Pancreas (tissue), 10 donors: ENCODE data around the gene DGKD. TPM values are rescaled to one million over a fixed set of nuclear protein-coding genes. Genes with fewer than 3 reads are reported as not detected.

Source experiments
- ATAC-seq, 4 donors: fragments of 200-7000 bp; cut with Tn5 transposase; one replicate each; pipeline versions ENCODE4 v1.8.0 to v1.9.1; 2020; ENCODE audit warnings: mild to moderate bottlenecking in 4 of 4, moderate library complexity in 4 of 4
- DNase-seq, 6 donors: peaks; one replicate each; pipeline ENCODE4 v3.0.0-alpha.2; 2020
- FAIRE-seq: peaks from 2 replicates; lab custom pipeline; 2012; peaks lifted over from hg19 to GRCh38; lab: Jason Lieb, UNC
- H3K27ac ChIP-seq, 4 donors: fragments of 200-600 bp; sonication (generic); 1 replicate in 3 of 4; 2 replicates in 1 of 4; pipeline versions ENCODE4 v1.5.0 to v1.8.0; 2020
- H3K27me3 ChIP-seq, 4 donors: fragments of 200-600 bp; one replicate each; pipeline ENCODE4 v1.8.0; 2021
- H3K36me3 ChIP-seq, 3 donors: fragments of 200-600 bp; sonication (generic) in 1 of 3; one replicate each; pipeline versions ENCODE4 v1.5.0 to v1.8.0; 2020 to 2021
- H3K4me1 ChIP-seq, 3 donors: fragments of 200-600 bp; one replicate each; pipeline ENCODE4 v1.8.0; 2021
- H3K4me3 ChIP-seq, 4 donors: fragments of 200-600 bp; sonication (generic) in 2 of 4; one replicate each; pipeline versions ENCODE4 v1.5.0 to v1.8.0; 2020 to 2021
- H3K9me3 ChIP-seq, 4 donors: fragments of 200-600 bp; one replicate each; pipeline ENCODE4 v1.8.0; 2021
- WGBS, 2 donors: extraction: QIAGEN DNeasy Blood & Tissue Kit; methylation state at CpG; one replicate each; pipeline ENCODE4 v1.1.7; 2013; 5-methylcytosine and 5-hydroxymethylcytosine counted together
- intact Hi-C, 3 donors: fragments of 100-400 bp; cut with DNase I; formaldehyde crosslinking; loops; one replicate each; pipeline versions ENCODE4 v1.11.1 to v1.14.2; 2022
- polyA plus RNA-seq, 2 donors: library from polyadenylated mRNA; stranded (reverse); fragments of 200-250 nt; gene quantifications; one replicate each; pipeline ENCODE4 v1.2.3, GENCODE V29; 2013
- total RNA-seq, 6 donors: library from RNA; stranded (reverse); fragmentation: NEBNext Ultra II Directional in 4 of 6; extraction: Animal tissue kit (Norgen Biotek cat#: 25700) in 4 of 6; gene quantifications; one replicate each; pipeline versions ENCODE4 v1.2.1 to v1.2.4, GENCODE V29; 2021 to 2023
- TF ChIP-seq, protein P1 (sequence below), 4 donors: fragments of 200-600 bp; sonication (generic) in 3 of 4; IDR thresholded peaks; one replicate each; pipeline versions ENCODE4 v1.5.0 to v1.8.0; 2021; ENCODE audit warnings: antibody characterized with exemption in 4 of 4
- donor health status: healthy with polysubstance abuse.
- donor health status: DM: no; HTN: no; CAD: no; lungs with moderate emphysema.
- donor health status: DM: no; HTN: no; CAD: no.
- donor health status: control.
- donor health status: control.
- donor health status: Bipolar disorder and iron deficiency.
- donor health status: DM: yes; HTN: yes; CAD: no.
- donor health status: DM: no; HTN: no; CAD: no.
- donor health status: DM: no; HTN: no; CAD: no.
- donor health status: DM: yes; HTN: yes; CAD: no.

The DGKD gene
- total and polyA plus RNA-seq, 8 donors = 6.7 to 16.3 (median 8.9) TPM

DNA sequence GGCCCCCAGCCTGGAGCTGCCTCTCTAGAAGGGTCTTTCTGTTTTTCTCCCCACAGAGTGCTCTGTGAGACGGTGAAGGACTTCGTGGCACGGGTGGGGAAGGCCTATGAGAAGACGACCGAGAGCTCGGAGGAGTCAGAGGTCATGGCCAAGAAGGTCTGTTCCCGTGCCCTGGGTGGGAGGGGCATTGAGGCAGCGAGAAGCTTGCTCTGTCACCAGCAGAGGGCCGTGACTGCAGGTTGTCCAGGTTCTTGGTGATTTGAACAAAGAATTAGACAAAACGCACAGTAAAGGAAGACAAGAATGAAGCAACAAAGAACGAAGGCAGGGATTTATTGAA is 93.9 kb downstream of the DGKD start:
- FAIRE-seq (no peak), ATAC-seq (no peak), DNase-seq (peak in 1 of 6 donors; percentile 39)
- intact Hi-C loops = no loop called here
- no peak overlapping the region for H3K27ac ChIP-seq
- H3K27me3 ChIP-seq = no peaks in the 10 kb centered on the region
- TF ChIP-seq, protein P1, sequence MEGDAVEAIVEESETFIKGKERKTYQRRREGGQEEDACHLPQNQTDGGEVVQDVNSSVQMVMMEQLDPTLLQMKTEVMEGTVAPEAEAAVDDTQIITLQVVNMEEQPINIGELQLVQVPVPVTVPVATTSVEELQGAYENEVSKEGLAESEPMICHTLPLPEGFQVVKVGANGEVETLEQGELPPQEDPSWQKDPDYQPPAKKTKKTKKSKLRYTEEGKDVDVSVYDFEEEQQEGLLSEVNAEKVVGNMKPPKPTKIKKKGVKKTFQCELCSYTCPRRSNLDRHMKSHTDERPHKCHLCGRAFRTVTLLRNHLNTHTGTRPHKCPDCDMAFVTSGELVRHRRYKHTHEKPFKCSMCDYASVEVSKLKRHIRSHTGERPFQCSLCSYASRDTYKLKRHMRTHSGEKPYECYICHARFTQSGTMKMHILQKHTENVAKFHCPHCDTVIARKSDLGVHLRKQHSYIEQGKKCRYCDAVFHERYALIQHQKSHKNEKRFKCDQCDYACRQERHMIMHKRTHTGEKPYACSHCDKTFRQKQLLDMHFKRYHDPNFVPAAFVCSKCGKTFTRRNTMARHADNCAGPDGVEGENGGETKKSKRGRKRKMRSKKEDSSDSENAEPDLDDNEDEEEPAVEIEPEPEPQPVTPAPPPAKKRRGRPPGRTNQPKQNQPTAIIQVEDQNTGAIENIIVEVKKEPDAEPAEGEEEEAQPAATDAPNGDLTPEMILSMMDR (IDR thresholded peaks at IDR 0.05) = no peak
- H3K9me3 ChIP-seq = no peaks in the 10 kb centered on the region
- 85 to 91% methylated on average over 11 of the region's 11 CpGs for WGBS, 2 donors
- peaks cover 0 to 14% (median 0%) of the 10 kb centered on the region in 3 donors for H3K36me3 ChIP-seq
- no peaks in the 10 kb centered on the region for H3K4me1 ChIP-seq
- H3K4me3 ChIP-seq = no peak overlapping the region

DNA sequence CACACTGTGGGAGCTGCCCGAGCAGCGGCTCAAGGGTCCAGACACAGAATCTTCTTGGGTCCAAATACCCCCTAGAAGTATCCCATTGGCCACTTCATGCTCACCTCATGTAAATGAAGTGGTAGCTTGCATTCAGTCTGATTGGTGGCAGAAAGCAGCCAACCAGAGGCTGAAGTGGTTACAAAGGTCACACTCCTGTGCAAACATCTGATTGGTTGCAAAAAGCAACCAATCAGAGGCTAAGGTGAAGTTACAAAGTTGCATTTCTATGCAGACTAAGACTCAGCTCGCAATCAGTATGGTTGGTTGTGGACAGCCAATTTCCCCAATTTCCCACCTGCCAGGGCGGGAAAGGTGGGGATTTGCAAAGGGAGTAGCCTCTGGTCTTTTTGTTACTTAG is 94.3 kb downstream of the DGKD start:
- DNase-seq (no peak), ATAC-seq (no peak), FAIRE-seq (no peak)
- TF ChIP-seq, protein P1 (IDR thresholded peaks at IDR 0.05) = no peak
- H3K4me3 ChIP-seq = no peak overlapping the region
- peaks cover 0 to 14% (median 0%) of the 10 kb centered on the region in 3 donors for H3K36me3 ChIP-seq
- no peaks in the 10 kb centered on the region for H3K27me3 ChIP-seq
- no peak overlapping the region for H3K27ac ChIP-seq
- intact Hi-C loops = no loop called here
- no peaks in the 10 kb centered on the region for H3K9me3 ChIP-seq
- WGBS, 2 donors = 89 to 90% methylated on average over 4 of the region's 4 CpGs
- no peaks in the 10 kb centered on the region for H3K4me1 ChIP-seq

DNA sequence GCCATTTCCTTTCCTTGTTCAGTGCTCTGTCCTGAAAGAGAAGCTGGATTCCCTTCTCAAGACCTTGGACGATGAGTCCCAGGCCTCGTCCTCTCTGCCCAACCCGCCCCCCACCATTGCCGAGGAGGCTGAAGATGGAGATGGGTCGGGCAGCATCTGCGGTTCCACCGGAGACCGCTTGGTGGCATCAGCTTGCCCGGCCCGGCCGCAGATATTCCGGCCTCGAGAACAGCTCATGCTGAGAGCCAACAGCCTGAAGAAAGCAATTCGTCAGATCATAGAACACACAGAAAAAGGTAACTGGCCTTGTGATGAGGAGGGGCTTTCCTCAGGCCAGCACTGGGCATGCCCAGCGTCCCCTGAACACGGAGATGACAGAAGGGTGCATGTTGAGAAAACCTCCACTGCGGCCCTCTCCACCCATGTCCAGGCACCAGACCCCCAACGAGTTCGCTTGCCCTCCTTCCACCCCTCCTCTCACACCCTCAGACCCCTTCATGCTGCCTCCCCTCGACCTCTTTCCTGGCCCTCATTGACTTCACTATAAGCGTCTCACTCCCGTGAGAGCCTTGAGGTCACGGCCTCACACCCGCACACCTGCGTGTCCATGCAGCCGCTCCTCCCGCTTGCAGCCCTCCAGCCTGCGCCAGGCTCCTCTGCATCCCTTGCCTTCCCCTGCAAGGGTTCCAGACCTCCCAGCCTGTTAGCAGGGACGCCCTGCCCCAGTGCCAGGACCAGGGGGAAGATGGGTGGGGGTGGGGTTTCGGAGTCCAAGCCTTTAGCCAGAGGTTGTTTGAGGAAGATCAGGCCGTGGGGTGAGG is 95.0 kb downstream of the DGKD start:
- FAIRE-seq (no peak), ATAC-seq (peak in 3 of 4 donors; percentile 53 to 78 (median 64)), DNase-seq (peak in 3 of 6 donors; percentile 33 to 66 (median 65))
- Histone ChIP-seq H3K27ac (no peak overlapping the region), H3K4me3 (no peak overlapping the region), H3K27me3 (no peaks in the 10 kb centered on the region), H3K4me1 (no peaks in the 10 kb centered on the region), H3K9me3 (no peaks in the 10 kb centered on the region), H3K36me3 (peaks cover 0 to 21% (median 0%) of the 10 kb centered on the region in 3 donors)
- TF ChIP-seq, protein P1 (IDR thresholded peaks at IDR 0.05) = peak in 3 of 4 donors; percentile 13 to 26 (median 21)
- WGBS, 2 donors = 68 to 76% methylated on average over 29 to 31 of the region's 31 CpGs
- intact Hi-C loops = no loop called here

DNA sequence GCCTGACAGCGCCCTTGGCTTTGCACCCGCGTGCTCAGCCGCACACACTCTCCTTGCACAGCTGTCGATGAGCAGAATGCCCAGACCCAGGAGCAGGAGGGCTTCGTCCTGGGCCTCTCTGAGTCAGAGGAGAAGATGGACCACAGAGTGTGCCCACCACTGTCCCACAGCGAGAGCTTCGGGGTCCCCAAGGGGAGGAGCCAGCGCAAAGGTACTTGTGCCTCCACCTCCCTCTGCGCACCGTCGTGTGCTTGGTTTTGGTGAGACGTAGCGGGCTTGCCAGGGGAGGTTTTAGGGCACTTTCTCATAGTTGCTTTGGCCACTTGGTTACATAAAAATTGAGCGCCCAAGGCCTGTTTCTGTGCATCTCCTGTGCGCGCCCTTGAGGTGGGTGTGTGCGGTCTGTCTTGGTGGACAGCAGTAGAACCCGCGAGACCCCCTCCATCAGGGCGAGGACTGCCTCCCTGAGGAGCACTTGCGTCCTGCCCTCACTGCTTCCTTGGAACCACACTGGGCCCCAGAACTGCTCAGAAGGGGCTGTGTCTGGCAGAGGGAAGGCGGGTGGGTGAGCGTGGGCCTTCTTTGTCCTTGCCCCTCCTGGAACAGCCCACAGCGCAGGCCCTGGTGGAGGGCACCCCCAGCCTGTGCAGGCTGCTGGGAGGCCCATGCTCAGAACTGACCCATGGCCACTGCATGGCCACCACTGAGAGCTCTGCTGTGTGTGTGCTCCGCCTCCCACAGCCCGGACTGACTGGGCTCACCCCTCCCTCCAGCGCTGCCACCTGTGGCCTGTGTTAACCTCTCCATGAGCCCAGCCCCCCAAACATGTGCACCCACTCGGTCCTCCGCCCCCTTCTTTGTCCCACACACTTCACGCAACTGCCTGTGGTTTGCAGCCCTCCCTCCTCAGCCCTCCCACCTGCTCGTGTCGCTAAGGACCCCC is 95.9 kb downstream of the DGKD start:
- Histone ChIP-seq H3K4me3 (no peak overlapping the region), H3K4me1 (no peaks in the 10 kb centered on the region), H3K9me3 (no peaks in the 10 kb centered on the region), H3K36me3 (peaks cover 0 to 21% (median 3%) of the 10 kb centered on the region in 3 donors), H3K27me3 (no peaks in the 10 kb centered on the region), H3K27ac (no peak overlapping the region)
- no peak for FAIRE-seq
- TF ChIP-seq, protein P1 (IDR thresholded peaks at IDR 0.05) = no peak
- intact Hi-C loops = no loop called here
- no peak for ATAC-seq
- WGBS, 2 donors = 94% methylated on average over 30 to 33 of the region's 33 CpGs
- DNase-seq = peak in 2 of 6 donors; percentile 37 to 45
